HepG2 (cell line): ENCODE results near the gene ASTE1. TPM values are rescaled to one million over a fixed set of nuclear protein-coding genes. Genes with fewer than 3 reads are reported as not detected.
A peak's percentile ranks its signal among the peaks of the same experiment; 100 is the strongest.

Experiments
- ATAC-seq: fragments of 200-7000 bp; cut with Tn5 transposase; 3 replicates; pipeline ENCODE4 v1.9.1; 2020; ENCODE audit warnings: mild to moderate bottlenecking, moderate library complexity
- BruUV-seq: library from RNA; stranded (reverse); fragments of 400-500 nt; replicated peaks from 2 replicates; lab custom pipeline; 2021; lab: Mats Ljungman, UMichigan
- CTCF ChIA-PET: fragments of 300-600 bp; formaldehyde crosslinking; extraction: SDS; loops from one replicate; lab custom pipeline; 2021; ENCODE audit warnings: low total read pairs, inconsistent platforms, low intra/inter-chr PET ratio; lab: Yijun Ruan, JAX
- POLR2A ChIA-PET: fragments of 350-600 bp; sonication (Branson Sonifier 250); formaldehyde crosslinking; loops from one replicate; lab custom pipeline; 2020; ENCODE audit warnings: antibody characterized with exemption, inconsistent platforms; lab: Yijun Ruan, JAX
- DNase-seq: peaks from one replicate; pipeline ENCODE4 v3.0.0-alpha.2; 2015; ENCODE audit warnings: low spot score
- FAIRE-seq: peaks from 3 replicates; lab custom pipeline; 2011; peaks lifted over from hg19 to GRCh38; lab: Jason Lieb, UNC
- H2AFZ ChIP-seq: one replicate; pipeline ENCODE4 v1.6.1; 2011; ENCODE audit warnings: low read length, inconsistent platforms
- H3K27ac ChIP-seq: fragments of 300-600 bp; 3 replicates; pipeline ENCODE4 v1.8.0; 2011; ENCODE audit warnings: mixed run types, mild to moderate bottlenecking, mixed read lengths, low read length, inconsistent platforms; ENCODE audit not compliant: insufficient read depth; ENCODE audit errors: extremely low read length
- H3K27me3 ChIP-seq, 2 experiments: fragments of 200-600 bp in 1 of 2; 2 replicates in 1 of 2; 3 replicates in 1 of 2; pipeline versions ENCODE4 v1.6.0 to v1.8.0; 2011; ENCODE audit warnings: low read length in 2 of 2, mild to moderate bottlenecking in 2 of 2, moderate library complexity in 2 of 2, inconsistent platforms in 1 of 2; ENCODE audit not compliant: insufficient read depth in 2 of 2, control insufficient read depth in 1 of 2
- H3K36me3 ChIP-seq, 2 experiments: fragments of 200-600 bp in 1 of 2; replicated peaks in 1 of 2; 2 replicates in 1 of 2; 3 replicates in 1 of 2; pipeline versions ENCODE4 v1.5.1 to v1.8.0; 2011; ENCODE audit warnings: low read length in 2 of 2, inconsistent platforms in 1 of 2; ENCODE audit not compliant: insufficient read depth in 2 of 2, control insufficient read depth in 1 of 2
- H3K4me1 ChIP-seq: 2 replicates; pipeline ENCODE4 v1.5.1; 2012; ENCODE audit warnings: low read length, inconsistent platforms; ENCODE audit not compliant: insufficient read depth
- H3K4me2 ChIP-seq: 2 replicates; pipeline ENCODE4 v1.6.0; 2011; ENCODE audit warnings: low read depth, low read length, inconsistent platforms
- H3K4me3 ChIP-seq, 3 experiments: fragments of 200-600 bp in 1 of 3; sonication (generic), shearing (Covaris generic) in 1 of 3; replicated peaks in 1 of 3; 2 replicates each; pipeline ENCODE4 v1.5.1; 2011 to 2016; ENCODE audit warnings: low read length in 3 of 3, inconsistent platforms in 2 of 3, low read depth in 2 of 3, mild to moderate bottlenecking in 2 of 3, control low read depth in 1 of 3, mixed read lengths in 1 of 3; ENCODE audit not compliant: insufficient read depth in 1 of 3
- H3K79me2 ChIP-seq: one replicate; pipeline ENCODE4 v1.6.1; 2011; ENCODE audit warnings: low read length, inconsistent platforms; ENCODE audit not compliant: insufficient read depth
- H3K9ac ChIP-seq: 2 replicates; pipeline ENCODE4 v1.6.0; 2011; ENCODE audit warnings: mild to moderate bottlenecking, low read depth, low read length, inconsistent platforms; ENCODE audit not compliant: insufficient read depth
- H3K9me3 ChIP-seq: 2 replicates; pipeline ENCODE4 v1.5.1; 2012; ENCODE audit warnings: mild to moderate bottlenecking, low read length
- H4K20me1 ChIP-seq: 2 replicates; pipeline ENCODE4 v1.6.0; 2011; ENCODE audit warnings: inconsistent platforms, mild to moderate bottlenecking, low read length, moderate library complexity; ENCODE audit not compliant: insufficient read depth
- CC2D1A ChIP-seq: sonication (generic); formaldehyde crosslinking; IDR thresholded peaks from 2 replicates; pipeline ENCODE4 v1.8.1; 2023; ENCODE audit warnings: mild to moderate bottlenecking, missing genetic modification reagents
- CREB1 ChIP-seq, 2 experiments: fragments of 450-650 bp in 1 of 2; IDR thresholded peaks; 2 replicates each; pipeline ENCODE4 v1.6.1; 2016 to 2017; ENCODE audit warnings: control low read depth in 1 of 2, mild to moderate bottlenecking in 1 of 2, missing compliant biosample characterization in 1 of 2, missing genetic modification characterization in 1 of 2
- MATR3 ChIP-seq: sonication (generic); formaldehyde crosslinking; IDR thresholded peaks from 2 replicates; pipeline ENCODE4 v1.4.0; 2020; ENCODE audit warnings: missing genetic modification reagents
- MIXL1 ChIP-seq: IDR thresholded peaks from 2 replicates; pipeline ENCODE4 v1.6.1; 2016
- ONECUT2 ChIP-seq: sonication (generic); formaldehyde crosslinking; IDR thresholded peaks from 2 replicates; pipeline ENCODE4 v1.4.0; 2020; ENCODE audit warnings: missing genetic modification reagents
- POLR2G ChIP-seq: fragments of 200-400 bp; formaldehyde crosslinking; IDR thresholded peaks from 2 replicates; pipeline ENCODE4 v1.6.1; 2018; ENCODE audit warnings: mild to moderate bottlenecking, low read depth, low read length, moderate library complexity
- XBP1 ChIP-seq: sonication (generic); formaldehyde crosslinking; IDR thresholded peaks from 2 replicates; pipeline ENCODE4 v1.5.0; 2020; ENCODE audit warnings: missing genetic modification reagents
- WGBS: methylation state at CpG from one replicate; pipeline ENCODE4 v1.1.6; 2017; ENCODE audit warnings: low lambda C conversion rate; 5-methylcytosine and 5-hydroxymethylcytosine counted together
- in situ Hi-C: cut with HindIII; loops from 2 replicates; pipeline ENCODE4 v1.10.0; 2017; ENCODE audit warnings: low pct_unique_long_range_greater_than_20kb; ENCODE audit not compliant: extremely low pct_ligation_motif_present
- intact Hi-C: fragments of 100-400 bp; cut with micrococcal nuclease; formaldehyde crosslinking; loops from one replicate; pipeline ENCODE4 v1.10.0; 2022; ENCODE audit not compliant: unreplicated experiment
- polyA plus RNA-seq, 8 experiments: library from polyadenylated mRNA; depleted of rRNA in 3 of 8; stranded (reverse) in 7 of 8; unstranded in 1 of 8; fragments of >200 nt; fragmentation: Illumina TruSeq in 4 of 8; extraction: Trizol in 4 of 8; gene quantifications; 2 replicates each; pipeline versions ENCODE4 v1.2.1 to v1.2.3, GENCODE V29; 2011 to 2016; ENCODE audit warnings: low read depth in 4 of 8, missing spikeins in 1 of 8, mixed read lengths in 1 of 8; ENCODE audit not compliant: insufficient read depth in 1 of 8
- total RNA-seq, 5 experiments: library from RNA; depleted of rRNA; stranded (reverse); fragments of >200 nt; fragmentation: Illumina TruSeq; extraction: Trizol; gene quantifications; 2 replicates each; pipeline ENCODE4 v1.2.3, GENCODE V29; 2016; ENCODE audit warnings: low read depth in 1 of 5
- TF ChIP-seq, protein P1 (sequence below): sonication (generic); formaldehyde crosslinking; IDR thresholded peaks from 2 replicates; pipeline ENCODE4 v1.4.0; 2020; ENCODE audit warnings: missing genetic modification reagents
- TF ChIP-seq, protein P2 (sequence below): sonication (generic); formaldehyde crosslinking; IDR thresholded peaks from 2 replicates; pipeline ENCODE4 v1.5.1; 2020; ENCODE audit warnings: missing genetic modification reagents, mild to moderate bottlenecking, borderline replicate concordance
- TF ChIP-seq, protein P3 (sequence below): sonication (generic); formaldehyde crosslinking; IDR thresholded peaks from 2 replicates; pipeline ENCODE4 v1.4.0; 2020; ENCODE audit warnings: missing genetic modification reagents, borderline replicate concordance
- TF ChIP-seq, protein P4 (sequence below): sonication (generic); formaldehyde crosslinking; IDR thresholded peaks from 2 replicates; pipeline ENCODE4 v1.5.1; 2020; ENCODE audit warnings: mild to moderate bottlenecking, missing genetic modification reagents, borderline replicate concordance

The ASTE1 gene
- total and polyA plus RNA-seq, 2 of the 13 experiments (the other 11 are each of a cell fraction or from before 2014, with no cell fraction given): 4.0 to 7.9 TPM

DNA sequence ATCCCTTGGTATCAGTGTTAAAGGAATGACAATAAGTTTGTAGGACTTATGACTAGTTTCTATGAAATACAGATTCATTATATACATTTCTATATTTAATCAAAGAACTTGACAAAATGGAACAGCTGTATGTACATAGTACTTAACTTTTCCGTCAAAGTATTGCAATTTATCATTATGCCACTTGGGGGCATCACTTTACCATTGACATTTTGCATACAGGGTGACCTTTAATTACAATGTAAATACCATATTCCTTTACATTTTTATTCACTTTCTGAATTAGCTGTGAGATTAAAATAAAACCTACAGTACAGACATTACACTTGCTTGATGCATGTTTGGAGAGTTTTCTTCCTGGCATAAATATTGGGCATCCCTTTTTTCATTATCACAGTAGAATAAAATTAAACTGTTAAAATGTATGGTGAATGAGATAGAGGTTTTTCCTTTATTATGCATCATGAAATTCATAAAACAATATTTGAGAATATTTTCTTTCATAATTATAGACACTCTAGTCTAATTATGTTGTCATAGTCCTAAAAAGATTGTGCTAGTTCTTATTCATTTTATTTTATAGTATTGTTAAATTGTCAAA lies 7.0 kb upstream of the ASTE1 start (continued):
- TF ChIP-seq CREB1 (IDR thresholded peaks at IDR 0.05) (no peak), CREB1 (CRISPR knock-in tag; IDR thresholded peaks at IDR 0.05) (peak; percentile 27; the same call in 1 of the 2 replicates), MIXL1 (CRISPR knock-in tag) (peak; percentile 80), XBP1 (CRISPR knock-in tag) (no peak), POLR2G (no peak), MATR3 (CRISPR knock-in tag) (no peak), CC2D1A (CRISPR knock-in tag) (no peak), ONECUT2 (CRISPR knock-in tag) (no peak)
- TF ChIP-seq, protein P1, sequence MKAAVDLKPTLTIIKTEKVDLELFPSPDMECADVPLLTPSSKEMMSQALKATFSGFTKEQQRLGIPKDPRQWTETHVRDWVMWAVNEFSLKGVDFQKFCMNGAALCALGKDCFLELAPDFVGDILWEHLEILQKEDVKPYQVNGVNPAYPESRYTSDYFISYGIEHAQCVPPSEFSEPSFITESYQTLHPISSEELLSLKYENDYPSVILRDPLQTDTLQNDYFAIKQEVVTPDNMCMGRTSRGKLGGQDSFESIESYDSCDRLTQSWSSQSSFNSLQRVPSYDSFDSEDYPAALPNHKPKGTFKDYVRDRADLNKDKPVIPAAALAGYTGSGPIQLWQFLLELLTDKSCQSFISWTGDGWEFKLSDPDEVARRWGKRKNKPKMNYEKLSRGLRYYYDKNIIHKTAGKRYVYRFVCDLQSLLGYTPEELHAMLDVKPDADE (CRISPR knock-in tag): no peak
- TF ChIP-seq, protein P2, sequence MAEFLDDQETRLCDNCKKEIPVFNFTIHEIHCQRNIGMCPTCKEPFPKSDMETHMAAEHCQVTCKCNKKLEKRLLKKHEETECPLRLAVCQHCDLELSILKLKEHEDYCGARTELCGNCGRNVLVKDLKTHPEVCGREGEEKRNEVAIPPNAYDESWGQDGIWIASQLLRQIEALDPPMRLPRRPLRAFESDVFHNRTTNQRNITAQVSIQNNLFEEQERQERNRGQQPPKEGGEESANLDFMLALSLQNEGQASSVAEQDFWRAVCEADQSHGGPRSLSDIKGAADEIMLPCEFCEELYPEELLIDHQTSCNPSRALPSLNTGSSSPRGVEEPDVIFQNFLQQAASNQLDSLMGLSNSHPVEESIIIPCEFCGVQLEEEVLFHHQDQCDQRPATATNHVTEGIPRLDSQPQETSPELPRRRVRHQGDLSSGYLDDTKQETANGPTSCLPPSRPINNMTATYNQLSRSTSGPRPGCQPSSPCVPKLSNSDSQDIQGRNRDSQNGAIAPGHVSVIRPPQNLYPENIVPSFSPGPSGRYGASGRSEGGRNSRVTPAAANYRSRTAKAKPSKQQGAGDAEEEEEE: no peak

DNA sequence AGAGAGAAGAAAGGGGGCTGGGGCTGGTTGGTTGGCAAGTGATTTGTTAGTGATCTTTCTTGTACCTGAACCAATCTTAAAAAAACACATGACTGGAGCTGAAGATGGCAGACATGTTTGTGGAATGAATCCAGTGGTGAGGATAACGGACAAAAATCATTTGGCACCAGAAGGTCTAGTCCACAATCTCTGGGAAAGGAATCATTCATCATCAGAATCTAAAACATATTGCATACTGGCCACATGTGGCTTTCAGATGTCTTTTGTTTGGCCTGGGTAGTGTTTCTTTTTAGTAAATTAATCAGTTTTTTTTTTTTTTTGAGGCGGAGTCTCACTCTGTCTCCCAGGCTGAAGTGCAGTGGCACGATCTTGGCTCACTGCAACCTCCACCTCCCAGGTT lies 5.0 kb upstream of the ASTE1 start:
- H3K9ac ChIP-seq: no peak overlapping the region
- CTCF ChIA-PET: no interaction called here
- WGBS: 87% methylated on average over 3 of the region's 3 CpGs
- no peaks in the 10 kb centered on the region for H3K27me3 ChIP-seq
- no TSS peak for BruUV-seq
- TF ChIP-seq, protein P3, sequence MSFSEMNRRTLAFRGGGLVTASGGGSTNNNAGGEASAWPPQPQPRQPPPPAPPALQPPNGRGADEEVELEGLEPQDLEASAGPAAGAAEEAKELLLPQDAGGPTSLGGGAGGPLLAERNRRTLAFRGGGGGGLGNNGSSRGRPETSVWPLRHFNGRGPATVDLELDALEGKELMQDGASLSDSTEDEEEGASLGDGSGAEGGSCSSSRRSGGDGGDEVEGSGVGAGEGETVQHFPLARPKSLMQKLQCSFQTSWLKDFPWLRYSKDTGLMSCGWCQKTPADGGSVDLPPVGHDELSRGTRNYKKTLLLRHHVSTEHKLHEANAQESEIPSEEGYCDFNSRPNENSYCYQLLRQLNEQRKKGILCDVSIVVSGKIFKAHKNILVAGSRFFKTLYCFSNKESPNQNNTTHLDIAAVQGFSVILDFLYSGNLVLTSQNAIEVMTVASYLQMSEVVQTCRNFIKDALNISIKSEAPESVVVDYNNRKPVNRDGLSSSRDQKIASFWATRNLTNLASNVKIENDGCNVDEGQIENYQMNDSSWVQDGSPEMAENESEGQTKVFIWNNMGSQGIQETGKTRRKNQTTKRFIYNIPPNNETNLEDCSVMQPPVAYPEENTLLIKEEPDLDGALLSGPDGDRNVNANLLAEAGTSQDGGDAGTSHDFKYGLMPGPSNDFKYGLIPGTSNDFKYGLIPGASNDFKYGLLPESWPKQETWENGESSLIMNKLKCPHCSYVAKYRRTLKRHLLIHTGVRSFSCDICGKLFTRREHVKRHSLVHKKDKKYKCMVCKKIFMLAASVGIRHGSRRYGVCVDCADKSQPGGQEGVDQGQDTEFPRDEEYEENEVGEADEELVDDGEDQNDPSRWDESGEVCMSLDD (CRISPR knock-in tag): no peak
- TF ChIP-seq, protein P4, sequence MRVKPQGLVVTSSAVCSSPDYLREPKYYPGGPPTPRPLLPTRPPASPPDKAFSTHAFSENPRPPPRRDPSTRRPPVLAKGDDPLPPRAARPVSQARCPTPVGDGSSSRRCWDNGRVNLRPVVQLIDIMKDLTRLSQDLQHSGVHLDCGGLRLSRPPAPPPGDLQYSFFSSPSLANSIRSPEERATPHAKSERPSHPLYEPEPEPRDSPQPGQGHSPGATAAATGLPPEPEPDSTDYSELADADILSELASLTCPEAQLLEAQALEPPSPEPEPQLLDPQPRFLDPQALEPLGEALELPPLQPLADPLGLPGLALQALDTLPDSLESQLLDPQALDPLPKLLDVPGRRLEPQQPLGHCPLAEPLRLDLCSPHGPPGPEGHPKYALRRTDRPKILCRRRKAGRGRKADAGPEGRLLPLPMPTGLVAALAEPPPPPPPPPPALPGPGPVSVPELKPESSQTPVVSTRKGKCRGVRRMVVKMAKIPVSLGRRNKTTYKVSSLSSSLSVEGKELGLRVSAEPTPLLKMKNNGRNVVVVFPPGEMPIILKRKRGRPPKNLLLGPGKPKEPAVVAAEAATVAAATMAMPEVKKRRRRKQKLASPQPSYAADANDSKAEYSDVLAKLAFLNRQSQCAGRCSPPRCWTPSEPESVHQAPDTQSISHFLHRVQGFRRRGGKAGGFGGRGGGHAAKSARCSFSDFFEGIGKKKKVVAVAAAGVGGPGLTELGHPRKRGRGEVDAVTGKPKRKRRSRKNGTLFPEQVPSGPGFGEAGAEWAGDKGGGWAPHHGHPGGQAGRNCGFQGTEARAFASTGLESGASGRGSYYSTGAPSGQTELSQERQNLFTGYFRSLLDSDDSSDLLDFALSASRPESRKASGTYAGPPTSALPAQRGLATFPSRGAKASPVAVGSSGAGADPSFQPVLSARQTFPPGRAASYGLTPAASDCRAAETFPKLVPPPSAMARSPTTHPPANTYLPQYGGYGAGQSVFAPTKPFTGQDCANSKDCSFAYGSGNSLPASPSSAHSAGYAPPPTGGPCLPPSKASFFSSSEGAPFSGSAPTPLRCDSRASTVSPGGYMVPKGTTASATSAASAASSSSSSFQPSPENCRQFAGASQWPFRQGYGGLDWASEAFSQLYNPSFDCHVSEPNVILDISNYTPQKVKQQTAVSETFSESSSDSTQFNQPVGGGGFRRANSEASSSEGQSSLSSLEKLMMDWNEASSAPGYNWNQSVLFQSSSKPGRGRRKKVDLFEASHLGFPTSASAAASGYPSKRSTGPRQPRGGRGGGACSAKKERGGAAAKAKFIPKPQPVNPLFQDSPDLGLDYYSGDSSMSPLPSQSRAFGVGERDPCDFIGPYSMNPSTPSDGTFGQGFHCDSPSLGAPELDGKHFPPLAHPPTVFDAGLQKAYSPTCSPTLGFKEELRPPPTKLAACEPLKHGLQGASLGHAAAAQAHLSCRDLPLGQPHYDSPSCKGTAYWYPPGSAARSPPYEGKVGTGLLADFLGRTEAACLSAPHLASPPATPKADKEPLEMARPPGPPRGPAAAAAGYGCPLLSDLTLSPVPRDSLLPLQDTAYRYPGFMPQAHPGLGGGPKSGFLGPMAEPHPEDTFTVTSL (CRISPR knock-in tag): no peak
- H3K4me1 ChIP-seq: peaks cover 6% of the 10 kb centered on the region
- POLR2A ChIA-PET: no interaction called here
- no peak overlapping the region for H3K27ac ChIP-seq
- no peaks in the 10 kb centered on the region for H4K20me1 ChIP-seq
- no peaks in the 10 kb centered on the region for H3K9me3 ChIP-seq
- H3K79me2 ChIP-seq: no peaks in the 10 kb centered on the region
- no peak overlapping the region for H2AFZ ChIP-seq
- H3K36me3 ChIP-seq: no peaks in the 10 kb centered on the region
- H3K4me3 ChIP-seq: no peak overlapping the region
- no peak for DNase-seq
- ATAC-seq: no peak
- in situ Hi-C loops: loop anchor here (25.0 kb wide), 2 partner anchors 456 to 981 kb away; no protein-coding TSS in a partner anchor
- no peak for FAIRE-seq
- no peak overlapping the region for H3K4me2 ChIP-seq
- intact Hi-C loops: loop anchor here (2.0 to 10.0 kb wide), 5 partner anchors 139 to 997 kb away; partner anchors contain the start of genes ATP2C1 and NUDT16
